ENCODE data around the gene ADGRG6. TPM values are rescaled to one million over a fixed set of nuclear protein-coding genes. Genes with fewer than 3 reads are reported as not detected.

Gene ADGRG6
- total RNA-seq, 4 donors from 2014 or later = 15.7 to 43.3 (median 32.2) TPM

- no peaks in the 10 kb centered on the region for H3K27me3 ChIP-seq
- peak in 2 of 3 donors; percentile 47 for DNase-seq
- no peak overlapping the region for H3K27ac ChIP-seq
Observed at GRCh38 chr6:142474531-142475289, 172.9 kb downstream of the ADGRG6 start.

GRCh38 chr6:142476452-142476851 lies 174.6 kb downstream of the ADGRG6 start:
- Histone ChIP-seq H3K9me3 (no peaks in the 10 kb centered on the region), H3K36me3 (no peaks in the 10 kb centered on the region), H3K4me1 (peaks cover 0 to 4% (median 0%) of the 10 kb centered on the region in 4 donors), H3K27ac (no peak overlapping the region), H3K4me3 (no peak overlapping the region), H3K27me3 (no peaks in the 10 kb centered on the region)
- no peak for TF ChIP-seq POLR2A (IDR thresholded peaks at IDR 0.05)
- DNase-seq = no peak

More at GRCh38 chr6:142474531-142475289, 172.9 kb downstream of the ADGRG6 start:
- H3K9me3 ChIP-seq = no peaks in the 10 kb centered on the region
- H3K4me3 ChIP-seq = no peak overlapping the region
- no peaks in the 10 kb centered on the region for H3K36me3 ChIP-seq
- H3K4me1 ChIP-seq = peaks cover 0 to 4% (median 0%) of the 10 kb centered on the region in 4 donors
- peak; percentile 31 to 88 (median 82) for TF ChIP-seq CTCF (IDR thresholded peaks at IDR 0.05)
- no peak for TF ChIP-seq POLR2A (IDR thresholded peaks at IDR 0.05)

GRCh38 chr6:142478117-142478516 lies 176.3 kb downstream of the ADGRG6 start:
- H3K27ac ChIP-seq = no peak overlapping the region
- TF ChIP-seq POLR2A (IDR thresholded peaks at IDR 0.05) = no peak
- TF ChIP-seq CTCF (IDR thresholded peaks at IDR 0.05) = no peak
- no peaks in the 10 kb centered on the region for H3K36me3 ChIP-seq
- H3K4me1 ChIP-seq = peaks cover 0 to 4% (median 0%) of the 10 kb centered on the region in 4 donors
- H3K27me3 ChIP-seq = no peaks in the 10 kb centered on the region
- H3K4me3 ChIP-seq = no peak overlapping the region
- no peak for DNase-seq
- no peaks in the 10 kb centered on the region for H3K9me3 ChIP-seq

- Histone ChIP-seq H3K4me3 (no peak overlapping the region), H3K36me3 (no peaks in the 10 kb centered on the region), H3K27me3 (no peaks in the 10 kb centered on the region), H3K4me1 (no peaks in the 10 kb centered on the region), H3K27ac (no peak overlapping the region), H3K9me3 (no peaks in the 10 kb centered on the region)
- no peak for DNase-seq
- TF ChIP-seq POLR2A (IDR thresholded peaks at IDR 0.05) (no peak), CTCF (IDR thresholded peaks at IDR 0.05) (no peak)
Observed at GRCh38 chr6:142481466-142481865, 179.7 kb downstream of the ADGRG6 start.

GRCh38 chr6:142482249-142482648 lies 180.4 kb downstream of the ADGRG6 start:
- Histone ChIP-seq H3K4me1 (no peaks in the 10 kb centered on the region), H3K36me3 (no peaks in the 10 kb centered on the region), H3K27me3 (no peaks in the 10 kb centered on the region), H3K4me3 (no peak overlapping the region), H3K27ac (no peak overlapping the region), H3K9me3 (no peaks in the 10 kb centered on the region)
- DNase-seq = no peak
- TF ChIP-seq POLR2A (IDR thresholded peaks at IDR 0.05) (no peak), CTCF (IDR thresholded peaks at IDR 0.05) (no peak)

GRCh38 chr6:142482974-142483373 lies 181.2 kb downstream of the ADGRG6 start:
- DNase-seq = no peak
- no peak overlapping the region for H3K4me3 ChIP-seq
- no peak overlapping the region for H3K27ac ChIP-seq
- H3K9me3 ChIP-seq = no peaks in the 10 kb centered on the region
- H3K27me3 ChIP-seq = no peaks in the 10 kb centered on the region
- TF ChIP-seq POLR2A (IDR thresholded peaks at IDR 0.05) = no peak
- TF ChIP-seq CTCF (IDR thresholded peaks at IDR 0.05) = no peak
- no peaks in the 10 kb centered on the region for H3K36me3 ChIP-seq
- H3K4me1 ChIP-seq = no peaks in the 10 kb centered on the region

Data from Peyer's patch (tissue), 4 donors.